ENCODE measurements around the gene MIAT. TPM values are rescaled to one million over a fixed set of nuclear protein-coding genes. Genes with fewer than 3 reads are reported as not detected.

The MIAT gene
- total and polyA plus RNA-seq, 2 donors from 2014 or later, result 0.04 to 6.8 TPM

- intact Hi-C loops (cut with DNase I), result no loop called here
- Histone ChIP-seq H3K9ac (ENCODE audit: low read length in 3 of 3) (no peak overlapping the region), H3K36me3 (ENCODE audit: control insufficient read depth in 2 of 3, insufficient read depth in 3 of 3, low read length in 3 of 3) (no peaks in the 10 kb centered on the region), H3K27me3 (ENCODE audit: control insufficient read depth, insufficient read depth, low read length) (peaks cover 25% of the 10 kb centered on the region), H3K27ac (ENCODE audit: low read depth in 2 of 2, low read length in 2 of 2) (no peak overlapping the region), H3K9me3 (ENCODE audit: control insufficient read depth in 2 of 3, insufficient read depth in 1 of 3, low read length in 3 of 3) (no peaks in the 10 kb centered on the region), H3K4me1 (ENCODE audit: control insufficient read depth in 2 of 3, insufficient read depth in 2 of 3, low read depth in 1 of 3, low read length in 3 of 3) (peaks cover 0 to 6% (median 0%) of the 10 kb centered on the region in 3 donors), H3K4me3 (ENCODE audit: low read length in 3 of 3) (no peak overlapping the region)
- no peak for FAIRE-seq
- TF ChIP-seq, protein P1, sequence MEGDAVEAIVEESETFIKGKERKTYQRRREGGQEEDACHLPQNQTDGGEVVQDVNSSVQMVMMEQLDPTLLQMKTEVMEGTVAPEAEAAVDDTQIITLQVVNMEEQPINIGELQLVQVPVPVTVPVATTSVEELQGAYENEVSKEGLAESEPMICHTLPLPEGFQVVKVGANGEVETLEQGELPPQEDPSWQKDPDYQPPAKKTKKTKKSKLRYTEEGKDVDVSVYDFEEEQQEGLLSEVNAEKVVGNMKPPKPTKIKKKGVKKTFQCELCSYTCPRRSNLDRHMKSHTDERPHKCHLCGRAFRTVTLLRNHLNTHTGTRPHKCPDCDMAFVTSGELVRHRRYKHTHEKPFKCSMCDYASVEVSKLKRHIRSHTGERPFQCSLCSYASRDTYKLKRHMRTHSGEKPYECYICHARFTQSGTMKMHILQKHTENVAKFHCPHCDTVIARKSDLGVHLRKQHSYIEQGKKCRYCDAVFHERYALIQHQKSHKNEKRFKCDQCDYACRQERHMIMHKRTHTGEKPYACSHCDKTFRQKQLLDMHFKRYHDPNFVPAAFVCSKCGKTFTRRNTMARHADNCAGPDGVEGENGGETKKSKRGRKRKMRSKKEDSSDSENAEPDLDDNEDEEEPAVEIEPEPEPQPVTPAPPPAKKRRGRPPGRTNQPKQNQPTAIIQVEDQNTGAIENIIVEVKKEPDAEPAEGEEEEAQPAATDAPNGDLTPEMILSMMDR (IDR thresholded peaks at IDR 0.05; ENCODE audit: borderline replicate concordance, extremely low read depth, insufficient read depth), result no peak
- DNase-seq, result no peak
These were observed 3.0 kb downstream of the MIAT start for GRCh38 chr22:26660356-26660755.

GRCh38 chr22:26660961-26661578, 3.7 kb downstream of the MIAT start:
- intact Hi-C loops (cut with DNase I), result no loop called here
- Histone ChIP-seq H3K9ac (ENCODE audit: low read length in 3 of 3) (no peak overlapping the region), H3K4me1 (ENCODE audit: control insufficient read depth in 2 of 3, insufficient read depth in 2 of 3, low read depth in 1 of 3, low read length in 3 of 3) (peaks cover 0 to 6% (median 0%) of the 10 kb centered on the region in 3 donors), H3K4me3 (ENCODE audit: low read length in 3 of 3) (no peak overlapping the region), H3K27ac (ENCODE audit: low read depth in 2 of 2, low read length in 2 of 2) (no peak overlapping the region), H3K36me3 (ENCODE audit: control insufficient read depth in 2 of 3, insufficient read depth in 3 of 3, low read length in 3 of 3) (no peaks in the 10 kb centered on the region), H3K9me3 (ENCODE audit: control insufficient read depth in 2 of 3, insufficient read depth in 1 of 3, low read length in 3 of 3) (no peaks in the 10 kb centered on the region), H3K27me3 (ENCODE audit: control insufficient read depth, insufficient read depth, low read length) (peaks cover 25% of the 10 kb centered on the region)
- TF ChIP-seq, protein P1 (IDR thresholded peaks at IDR 0.05; ENCODE audit: borderline replicate concordance, extremely low read depth, insufficient read depth), result no peak
- DNase-seq (no peak), FAIRE-seq (no peak)

DNA sequence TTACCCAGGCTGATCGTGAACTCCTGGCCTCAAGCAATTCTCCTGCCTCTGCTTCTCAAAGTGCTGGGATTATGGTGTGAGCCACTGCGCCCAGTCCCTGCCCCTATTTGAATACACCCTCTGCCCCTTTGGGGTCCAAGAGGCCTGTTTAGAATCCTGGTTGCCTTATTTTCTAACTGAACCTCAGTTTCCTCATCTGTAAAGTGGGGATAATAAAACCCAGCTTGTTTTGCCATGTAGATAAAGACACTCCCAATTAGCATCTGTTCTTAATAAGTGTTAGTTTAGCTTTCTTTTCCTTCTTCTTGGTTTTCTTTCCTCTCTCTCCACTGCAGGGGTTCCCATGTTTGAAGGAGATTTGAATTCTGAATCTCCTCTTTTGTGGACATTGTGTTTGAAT, 4.8 kb downstream of the MIAT start:
- DNase-seq (no peak), FAIRE-seq (no peak)
- intact Hi-C loops (cut with DNase I), result no loop called here
- no peaks in the 10 kb centered on the region for H3K36me3 ChIP-seq (ENCODE audit: control insufficient read depth in 2 of 3, insufficient read depth in 3 of 3, low read length in 3 of 3)
- no peaks in the 10 kb centered on the region for H3K9me3 ChIP-seq (ENCODE audit: control insufficient read depth in 2 of 3, insufficient read depth in 1 of 3, low read length in 3 of 3)
- no peak overlapping the region for H3K4me3 ChIP-seq (ENCODE audit: low read length in 3 of 3)
- H3K9ac ChIP-seq (ENCODE audit: low read length in 3 of 3), result no peak overlapping the region
- peaks cover 0 to 6% (median 0%) of the 10 kb centered on the region in 3 donors for H3K4me1 ChIP-seq (ENCODE audit: control insufficient read depth in 2 of 3, insufficient read depth in 2 of 3, low read depth in 1 of 3, low read length in 3 of 3)
- no peak overlapping the region for H3K27ac ChIP-seq (ENCODE audit: low read depth in 2 of 2, low read length in 2 of 2)
- H3K27me3 ChIP-seq (ENCODE audit: control insufficient read depth, insufficient read depth, low read length), result peaks cover 23% of the 10 kb centered on the region
- TF ChIP-seq, protein P1 (IDR thresholded peaks at IDR 0.05; ENCODE audit: borderline replicate concordance, extremely low read depth, insufficient read depth), result no peak
